Peyer's patch (tissue), 4 donors: ENCODE data around the gene ERF. TPM values are rescaled to one million over a fixed set of nuclear protein-coding genes. Genes with fewer than 3 reads are reported as not detected.
A peak's percentile ranks its signal among the peaks of the same experiment; 100 is the strongest.

ENCODE experiments used
- DNase-seq, 3 donors: peaks; one replicate each; pipeline ENCODE4 v3.0.0-alpha.2; 2017 to 2019
- H3K27ac ChIP-seq, 4 donors: fragments of 200-600 bp; sonication (generic); one replicate each; pipeline ENCODE4 v1.5.1; 2016 to 2019
- H3K27me3 ChIP-seq, 2 donors: fragments of 200-600 bp; sonication (generic); one replicate each; pipeline ENCODE4 v1.5.1; 2019
- H3K36me3 ChIP-seq, 3 donors: fragments of 200-600 bp; sonication (generic); one replicate each; pipeline ENCODE4 v1.5.1; 2016 to 2019
- H3K4me1 ChIP-seq, 4 donors: fragments of 200-600 bp; sonication (generic); one replicate each; pipeline ENCODE4 v1.5.1; 2016 to 2019
- H3K4me3 ChIP-seq, 4 donors: fragments of 200-600 bp; sonication (generic); 1 replicate in 3 of 4; 2 replicates in 1 of 4; pipeline ENCODE4 v1.5.1; 2016 to 2019; ENCODE audit warnings: mild to moderate bottlenecking in 1 of 4
- H3K9me3 ChIP-seq, 4 donors: fragments of 200-600 bp; sonication (generic); one replicate each; pipeline ENCODE4 v1.5.1; 2016 to 2019; ENCODE audit warnings: mild to moderate bottlenecking in 1 of 4
- CTCF ChIP-seq, 6 experiments: fragments of 450-650 bp in 4 of 6; fragments of 200-600 bp in 2 of 6; sonication (generic) in 1 of 6; IDR thresholded peaks; one replicate each; pipeline ENCODE4 v1.5.1; 2017 to 2019; ENCODE audit warnings: antibody characterized with exemption in 6 of 6, mild to moderate bottlenecking in 3 of 6, moderate library complexity in 1 of 6
- POLR2A ChIP-seq, 2 donors: fragments of 450-650 bp; IDR thresholded peaks; one replicate each; pipeline ENCODE4 v1.5.1; 2017; ENCODE audit warnings: antibody characterized with exemption in 2 of 2, mild to moderate bottlenecking in 2 of 2, moderate library complexity in 2 of 2
- total RNA-seq, 4 donors: library from RNA; depleted of rRNA; stranded (reverse); fragments of >200 nt; gene quantifications; one replicate each; pipeline ENCODE4 v1.1.0, GENCODE V29; 2016

ERF gene
- total RNA-seq, 4 donors from 2014 or later = 13.2 to 85.4 (median 49.3) TPM

- no peak for TF ChIP-seq CTCF (IDR thresholded peaks at IDR 0.05)
- TF ChIP-seq POLR2A (IDR thresholded peaks at IDR 0.05) = no peak
- Histone ChIP-seq H3K27me3 (no peaks in the 10 kb centered on the region), H3K4me3 (peak overlapping the region; percentile 72 to 98 (median 84)), H3K36me3 (peaks cover 0 to 27% (median 0%) of the 10 kb centered on the region in 3 donors), H3K4me1 (peaks cover 5 to 49% (median 16%) of the 10 kb centered on the region in 4 donors), H3K27ac (peak overlapping the region; percentile 99 to 100 (median 100)), H3K9me3 (no peaks in the 10 kb centered on the region)
- peak in 2 of 3 donors; percentile 53 to 56 for DNase-seq
Observed at GRCh38 chr19:42252365-42253244, 2.3 kb downstream of the ERF start.

GRCh38 chr19:42251572-42252358 lies 3.2 kb downstream of the ERF start:
- TF ChIP-seq POLR2A (IDR thresholded peaks at IDR 0.05) (no peak), CTCF (IDR thresholded peaks at IDR 0.05) (no peak)
- Histone ChIP-seq H3K9me3 (no peaks in the 10 kb centered on the region), H3K27me3 (no peaks in the 10 kb centered on the region), H3K27ac (peak overlapping the region; percentile 99 to 100 (median 100)), H3K4me3 (peak overlapping the region in 2 of 4 donors; percentile 72 to 79), H3K36me3 (peaks cover 0 to 27% (median 0%) of the 10 kb centered on the region in 3 donors), H3K4me1 (peaks cover 5 to 49% (median 16%) of the 10 kb centered on the region in 4 donors)
- DNase-seq = no peak

GRCh38 chr19:42250666-42251531 lies 4.0 kb downstream of the ERF start:
- no peak for DNase-seq
- H3K4me1 ChIP-seq = peaks cover 5 to 47% (median 16%) of the 10 kb centered on the region in 4 donors
- peak overlapping the region in 1 of 4 donors; percentile 79 for H3K4me3 ChIP-seq

GRCh38 chr19:42250183-42250665 lies 4.7 kb downstream of the ERF start:
- DNase-seq = no peak
- Histone ChIP-seq H3K4me3 (peak overlapping the region in 1 of 4 donors; percentile 79), H3K27ac (peak overlapping the region; percentile 41 to 100 (median 82)), H3K27me3 (no peaks in the 10 kb centered on the region), H3K36me3 (peaks cover 0 to 27% (median 0%) of the 10 kb centered on the region in 3 donors), H3K4me1 (peaks cover 5 to 44% (median 13%) of the 10 kb centered on the region in 4 donors), H3K9me3 (no peaks in the 10 kb centered on the region)
- TF ChIP-seq CTCF (IDR thresholded peaks at IDR 0.05) (no peak), POLR2A (IDR thresholded peaks at IDR 0.05) (no peak)

More at GRCh38 chr19:42250666-42251531, 4.0 kb downstream of the ERF start:
- Histone ChIP-seq H3K27me3 (no peaks in the 10 kb centered on the region), H3K9me3 (no peaks in the 10 kb centered on the region), H3K36me3 (peaks cover 0 to 27% (median 0%) of the 10 kb centered on the region in 3 donors), H3K27ac (peak overlapping the region; percentile 41 to 100 (median 82))
- no peak for TF ChIP-seq POLR2A (IDR thresholded peaks at IDR 0.05)
- no peak for TF ChIP-seq CTCF (IDR thresholded peaks at IDR 0.05)
